Measurements from ENCODE around the gene CLPSL2.

The CLPSL2 gene

DNA sequence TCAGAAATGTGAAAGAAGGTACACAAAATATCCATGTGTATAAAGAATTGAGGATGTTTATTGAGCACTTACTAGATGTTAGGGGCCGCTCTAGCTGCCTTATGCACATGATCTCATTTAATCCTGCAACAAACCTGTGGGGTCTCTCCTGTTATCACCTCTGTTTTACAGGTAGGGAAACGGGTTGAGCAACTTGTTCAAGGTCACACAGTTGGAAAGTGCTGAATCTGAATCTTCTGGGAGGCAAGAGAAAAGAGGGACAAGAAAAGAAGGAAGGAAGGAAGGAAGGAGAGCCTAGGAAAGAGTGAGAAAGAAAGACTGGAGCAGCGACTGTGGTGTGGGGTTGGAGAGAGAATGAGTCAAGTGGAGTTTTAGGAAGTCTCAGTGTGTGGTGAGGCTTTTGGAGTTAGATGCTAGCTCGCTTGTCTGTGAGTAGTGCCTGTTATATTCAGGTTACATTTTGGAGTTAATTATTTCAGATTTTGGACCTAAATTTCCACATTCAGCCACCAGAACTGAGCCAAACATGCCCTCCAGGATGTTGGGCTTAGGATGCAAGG, 12.1 kb downstream of the CLPSL2 start:
- TF ChIP-seq, protein P1, sequence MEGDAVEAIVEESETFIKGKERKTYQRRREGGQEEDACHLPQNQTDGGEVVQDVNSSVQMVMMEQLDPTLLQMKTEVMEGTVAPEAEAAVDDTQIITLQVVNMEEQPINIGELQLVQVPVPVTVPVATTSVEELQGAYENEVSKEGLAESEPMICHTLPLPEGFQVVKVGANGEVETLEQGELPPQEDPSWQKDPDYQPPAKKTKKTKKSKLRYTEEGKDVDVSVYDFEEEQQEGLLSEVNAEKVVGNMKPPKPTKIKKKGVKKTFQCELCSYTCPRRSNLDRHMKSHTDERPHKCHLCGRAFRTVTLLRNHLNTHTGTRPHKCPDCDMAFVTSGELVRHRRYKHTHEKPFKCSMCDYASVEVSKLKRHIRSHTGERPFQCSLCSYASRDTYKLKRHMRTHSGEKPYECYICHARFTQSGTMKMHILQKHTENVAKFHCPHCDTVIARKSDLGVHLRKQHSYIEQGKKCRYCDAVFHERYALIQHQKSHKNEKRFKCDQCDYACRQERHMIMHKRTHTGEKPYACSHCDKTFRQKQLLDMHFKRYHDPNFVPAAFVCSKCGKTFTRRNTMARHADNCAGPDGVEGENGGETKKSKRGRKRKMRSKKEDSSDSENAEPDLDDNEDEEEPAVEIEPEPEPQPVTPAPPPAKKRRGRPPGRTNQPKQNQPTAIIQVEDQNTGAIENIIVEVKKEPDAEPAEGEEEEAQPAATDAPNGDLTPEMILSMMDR (conservative IDR thresholded peaks at IDR 0.05), result no peak
- no peak overlapping the region for H3K27ac ChIP-seq

- TF ChIP-seq, protein P1 (conservative IDR thresholded peaks at IDR 0.05), result no peak
- H3K27ac ChIP-seq, result no peak overlapping the region
These were observed 14.3 kb downstream of the CLPSL2 start for GRCh38 chr6:35790683-35791082.

DNA sequence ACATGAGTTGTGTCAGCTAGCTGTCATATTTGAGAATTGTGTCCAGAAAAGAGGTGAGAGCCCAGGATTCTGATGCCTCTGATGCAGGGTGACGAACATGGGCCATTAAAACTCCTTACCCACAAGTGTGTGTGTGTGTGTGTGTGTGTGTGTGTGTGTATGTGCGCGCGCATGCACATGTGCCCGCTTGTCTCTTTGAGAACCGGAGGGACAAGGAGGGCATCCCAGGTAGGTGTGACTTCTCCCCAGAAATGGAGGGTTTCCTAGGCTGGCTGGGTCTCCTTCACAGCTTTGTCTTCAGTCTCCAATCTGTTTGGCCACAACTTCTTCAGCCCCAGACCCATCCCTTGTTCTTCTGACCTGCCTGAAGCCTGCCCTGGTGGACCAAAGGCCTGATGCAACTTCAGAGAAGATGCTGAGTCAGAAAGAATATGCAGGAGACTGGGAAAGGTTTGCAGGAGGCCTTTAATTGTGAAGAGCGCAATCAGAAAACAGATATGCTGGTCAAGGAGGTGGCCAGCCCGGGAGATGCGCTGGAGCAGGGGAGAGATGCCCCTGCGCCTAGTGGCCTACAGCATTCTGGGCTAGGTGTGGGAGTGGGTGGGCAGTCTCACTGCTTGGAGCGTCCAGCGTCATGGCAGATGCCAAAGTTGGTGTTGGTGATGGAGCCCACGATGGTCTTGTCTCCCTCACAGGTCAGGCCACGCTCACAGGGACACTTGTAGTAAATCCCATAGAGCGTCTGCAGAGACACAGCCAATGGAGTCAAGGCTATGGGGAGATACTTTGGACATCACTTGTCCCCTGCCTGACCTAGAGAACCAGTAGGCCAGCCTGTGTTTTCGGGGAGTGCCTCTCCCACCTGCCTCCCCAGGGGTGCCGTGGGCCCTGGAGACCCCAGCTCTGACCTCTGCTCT, 18.4 kb downstream of the CLPSL2 start:
- TF ChIP-seq, protein P1 (conservative IDR thresholded peaks at IDR 0.05), result no peak

DNA sequence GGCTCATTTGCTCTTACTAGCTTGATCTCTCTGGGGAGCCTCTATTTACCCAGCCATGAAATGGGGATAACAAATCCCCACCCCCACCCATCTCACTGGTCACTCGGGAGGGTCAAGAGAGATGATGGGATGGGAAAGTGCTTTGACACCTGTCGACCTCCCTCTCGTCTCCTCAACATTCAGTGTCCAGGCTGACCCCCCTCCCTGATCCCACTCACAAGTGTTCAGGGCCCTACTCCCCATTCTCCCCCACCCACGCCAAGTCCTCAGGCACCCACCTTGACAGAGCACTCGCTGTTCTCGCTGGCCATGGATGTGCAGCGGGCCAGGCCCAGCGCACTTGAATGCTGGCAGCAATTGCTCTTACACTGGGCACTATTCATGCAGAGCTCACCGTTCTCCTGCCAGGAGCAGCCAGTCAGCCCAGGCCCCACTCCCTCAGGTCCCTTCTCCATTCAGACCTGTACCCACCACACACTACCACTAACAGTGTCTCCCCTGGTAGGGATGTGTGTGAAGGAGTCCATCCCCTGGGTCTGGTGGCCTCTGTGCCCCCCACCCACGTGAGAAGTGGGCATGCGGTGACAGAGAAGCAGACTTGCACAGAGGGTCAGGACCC, 19.2 kb downstream of the CLPSL2 start:
- no peak overlapping the region for H3K27ac ChIP-seq

More for the DNA sequence above, 18.4 kb downstream of the CLPSL2 start:
- H3K27ac ChIP-seq, result no peak overlapping the region

DNA sequence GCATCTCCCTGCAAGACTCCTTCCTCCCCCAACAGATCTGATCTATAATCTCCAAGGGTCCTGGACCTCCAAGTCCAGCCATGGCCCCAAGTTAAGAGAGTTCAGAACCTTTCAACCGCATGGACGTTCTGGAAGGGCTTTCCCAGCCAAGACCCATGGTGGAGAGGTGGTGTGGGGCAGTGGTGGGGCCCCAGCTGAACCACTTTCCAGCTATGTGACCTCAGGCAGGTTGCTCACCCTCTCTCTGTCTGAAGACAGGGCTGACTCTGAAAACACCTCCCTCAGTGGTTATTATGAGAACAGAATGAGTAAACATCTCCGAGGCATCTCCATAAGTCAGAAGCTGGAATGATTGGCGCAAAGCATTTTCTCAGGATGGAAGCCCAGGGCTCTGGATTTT, 19.8 kb downstream of the CLPSL2 start:
- TF ChIP-seq, protein P1 (conservative IDR thresholded peaks at IDR 0.05), result no peak
- no peak overlapping the region for H3K27ac ChIP-seq

More for the DNA sequence above, 19.2 kb downstream of the CLPSL2 start:
- TF ChIP-seq, protein P1 (conservative IDR thresholded peaks at IDR 0.05), result no peak

GRCh38 chr6:35797837-35798526, 21.6 kb downstream of the CLPSL2 start:
- no peak overlapping the region for H3K27ac ChIP-seq
- TF ChIP-seq, protein P1 (conservative IDR thresholded peaks at IDR 0.05), result no peak

- no peak overlapping the region for H3K27ac ChIP-seq
- TF ChIP-seq, protein P1 (conservative IDR thresholded peaks at IDR 0.05), result no peak
These were observed 22.3 kb downstream of the CLPSL2 start for GRCh38 chr6:35798706-35799105.

Measured in VCaP (cell line).